Middle frontal gyrus (tissue), 1 donor: ENCODE measurements around the gene MSTO1.
"Not testable (repeated sequence)": the region's sequence is repeated elsewhere in the genome, so short reads cannot be mapped to it uniquely, and the experiment has no call there.

Experiments
- DNase-seq: peaks from one replicate; pipeline ENCODE4 v3.0.0-alpha.2; 2015; ENCODE audit warnings: low spot score; ENCODE audit errors: extremely low spot score

The MSTO1 gene

GRCh38 chr1:155613226-155613625, 3.2 kb downstream of the MSTO1 start:
- DNase-seq = not testable (repeated sequence)

DNA sequence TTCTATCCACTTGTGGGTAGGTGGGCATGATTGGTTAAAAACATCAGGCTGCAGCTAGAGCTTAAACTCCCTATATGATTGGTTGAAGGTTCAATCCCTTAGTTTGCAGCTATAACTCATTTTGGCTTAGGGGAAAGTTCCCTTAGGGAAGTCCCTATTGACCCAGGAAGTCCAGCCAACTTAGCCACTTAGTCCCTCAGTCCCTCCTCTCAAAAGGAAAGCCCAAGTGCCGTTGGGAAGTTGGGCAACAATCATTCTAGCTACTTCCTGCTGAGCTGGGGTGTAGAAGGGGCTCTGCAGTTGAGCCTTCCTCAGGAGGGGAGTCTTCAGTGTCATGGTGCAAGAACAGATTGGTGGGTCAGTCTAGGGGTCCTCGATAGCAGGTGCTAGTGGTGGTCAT, 12.2 kb downstream of the MSTO1 start:
- DNase-seq = no peak

DNA sequence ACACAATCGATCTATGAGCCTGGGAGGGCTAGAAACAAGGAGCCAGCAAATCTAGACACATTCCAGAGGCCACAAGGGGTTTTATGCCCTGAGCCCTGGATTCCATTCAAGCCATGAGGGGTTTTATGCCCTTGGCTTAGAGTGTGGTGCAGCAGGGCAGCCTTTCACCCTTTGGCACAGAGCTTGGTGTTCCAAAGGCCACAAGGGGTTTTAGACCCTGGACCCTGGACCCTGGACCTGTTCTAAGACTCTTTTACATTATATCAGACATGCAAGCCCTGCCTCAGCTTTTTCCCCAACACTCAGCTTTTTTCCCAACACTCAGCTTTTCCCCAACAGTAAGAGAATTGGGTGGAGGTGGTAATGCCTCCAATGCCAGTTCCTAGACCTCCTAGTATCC, 13.3 kb downstream of the MSTO1 start:
- no peak for DNase-seq

- DNase-seq = not testable (repeated sequence)
These were observed 16.4 kb downstream of the MSTO1 start for GRCh38 chr1:155626428-155626827.

DNA sequence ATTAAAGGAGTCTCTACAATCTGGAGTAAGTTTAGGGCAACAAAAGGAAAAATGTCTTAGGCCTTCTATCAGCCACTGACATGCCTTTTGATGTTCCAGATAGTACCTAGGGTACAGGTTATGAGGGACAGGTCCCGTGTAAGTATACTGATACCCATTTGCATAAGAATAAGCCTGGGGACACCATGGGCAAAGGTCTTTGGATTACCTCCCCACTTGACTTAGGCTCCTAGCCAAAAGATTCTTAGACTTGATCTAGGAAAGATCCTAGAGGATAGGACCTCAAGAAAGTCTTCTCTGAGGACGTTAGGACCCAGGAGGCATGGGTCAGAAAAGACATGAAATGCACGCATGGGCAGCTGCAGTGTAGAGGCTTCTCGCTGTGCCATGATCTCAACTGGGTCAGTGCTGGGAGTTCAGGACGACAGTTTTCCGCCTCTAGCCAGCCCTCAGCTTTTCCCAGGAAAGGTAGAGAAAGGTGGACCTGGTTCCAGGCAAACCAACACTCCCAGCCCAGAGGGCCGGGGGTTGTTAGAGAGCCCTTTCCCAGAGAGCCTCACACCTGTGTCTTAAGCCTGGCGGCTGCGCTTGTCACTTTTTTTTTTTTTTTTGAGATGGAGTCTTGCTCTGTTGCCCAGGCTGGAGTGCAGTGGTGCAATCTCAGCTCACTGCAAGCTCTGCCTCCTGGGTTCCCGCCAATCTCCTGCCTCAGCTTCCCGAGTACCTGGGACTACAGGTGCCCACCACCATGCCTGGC, 26.6 kb downstream of the MSTO1 start:
- DNase-seq = no peak

GRCh38 chr1:155640367-155640766, 30.3 kb downstream of the MSTO1 start:
- DNase-seq = no peak

- DNase-seq = not testable (repeated sequence)
These were observed 32.7 kb downstream of the MSTO1 start for GRCh38 chr1:155642559-155643180.

DNA sequence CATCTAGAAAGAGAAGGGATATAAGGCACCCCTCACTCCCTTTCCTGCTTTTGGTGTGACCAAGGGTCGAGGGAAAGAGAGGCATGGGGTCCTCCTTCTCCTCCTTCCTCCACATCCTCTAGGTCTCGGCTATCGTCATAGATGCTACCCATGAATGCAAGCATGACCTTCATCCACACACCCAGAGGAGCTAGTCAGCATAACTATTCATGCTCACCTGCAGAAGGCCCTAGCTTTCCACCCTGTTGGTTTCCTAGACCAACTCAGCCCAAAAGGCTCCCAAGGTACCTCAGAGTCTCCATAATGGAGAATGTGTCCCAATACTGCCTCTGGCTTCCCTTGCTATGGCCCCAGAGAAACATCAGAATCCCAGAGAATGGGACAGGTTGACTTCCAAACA, 33.2 kb downstream of the MSTO1 start:
- DNase-seq = no peak

- DNase-seq = no peak
These were observed 35.1 kb downstream of the MSTO1 start for GRCh38 chr1:155645034-155645598.

DNA sequence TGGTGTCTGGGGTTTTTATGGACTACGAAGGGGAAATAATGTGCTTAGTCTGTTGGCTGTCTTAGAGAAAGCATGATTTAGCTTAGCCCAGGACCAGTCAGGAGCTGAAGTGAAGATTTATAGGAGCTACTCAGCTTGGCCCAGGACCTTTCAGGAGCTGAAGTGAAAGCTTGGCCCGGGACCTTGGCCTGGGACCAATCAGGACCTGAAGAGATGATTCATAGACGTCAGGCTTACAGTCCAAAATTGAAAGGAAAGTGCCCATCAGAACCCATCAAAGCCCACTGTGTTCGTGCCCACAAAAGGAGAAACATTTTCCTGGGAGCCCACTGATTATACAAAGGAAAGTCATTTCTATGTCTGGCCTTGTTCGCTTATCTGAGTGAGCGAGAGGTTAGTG, 35.6 kb downstream of the MSTO1 start:
- no peak for DNase-seq

DNA sequence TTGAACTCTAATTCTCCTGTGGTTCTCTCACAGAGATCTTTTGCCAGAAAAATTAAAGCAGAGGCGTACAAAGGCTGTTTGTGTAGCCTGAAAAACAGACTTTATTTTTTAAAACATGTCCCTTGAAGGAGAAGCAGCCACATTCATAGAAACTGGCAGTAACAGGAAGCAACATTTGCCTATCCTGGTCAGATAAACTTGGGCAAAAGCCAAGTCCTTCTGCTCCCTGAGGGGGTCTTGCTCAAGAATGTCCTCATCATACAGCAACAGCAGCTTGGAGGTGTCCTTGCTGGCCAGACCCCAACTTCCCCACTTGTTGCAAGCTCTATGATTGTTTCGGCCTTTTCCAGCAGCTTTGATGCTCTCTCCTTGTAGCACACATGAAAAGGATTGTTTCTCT, 36.3 kb downstream of the MSTO1 start:
- DNase-seq = no peak

DNA sequence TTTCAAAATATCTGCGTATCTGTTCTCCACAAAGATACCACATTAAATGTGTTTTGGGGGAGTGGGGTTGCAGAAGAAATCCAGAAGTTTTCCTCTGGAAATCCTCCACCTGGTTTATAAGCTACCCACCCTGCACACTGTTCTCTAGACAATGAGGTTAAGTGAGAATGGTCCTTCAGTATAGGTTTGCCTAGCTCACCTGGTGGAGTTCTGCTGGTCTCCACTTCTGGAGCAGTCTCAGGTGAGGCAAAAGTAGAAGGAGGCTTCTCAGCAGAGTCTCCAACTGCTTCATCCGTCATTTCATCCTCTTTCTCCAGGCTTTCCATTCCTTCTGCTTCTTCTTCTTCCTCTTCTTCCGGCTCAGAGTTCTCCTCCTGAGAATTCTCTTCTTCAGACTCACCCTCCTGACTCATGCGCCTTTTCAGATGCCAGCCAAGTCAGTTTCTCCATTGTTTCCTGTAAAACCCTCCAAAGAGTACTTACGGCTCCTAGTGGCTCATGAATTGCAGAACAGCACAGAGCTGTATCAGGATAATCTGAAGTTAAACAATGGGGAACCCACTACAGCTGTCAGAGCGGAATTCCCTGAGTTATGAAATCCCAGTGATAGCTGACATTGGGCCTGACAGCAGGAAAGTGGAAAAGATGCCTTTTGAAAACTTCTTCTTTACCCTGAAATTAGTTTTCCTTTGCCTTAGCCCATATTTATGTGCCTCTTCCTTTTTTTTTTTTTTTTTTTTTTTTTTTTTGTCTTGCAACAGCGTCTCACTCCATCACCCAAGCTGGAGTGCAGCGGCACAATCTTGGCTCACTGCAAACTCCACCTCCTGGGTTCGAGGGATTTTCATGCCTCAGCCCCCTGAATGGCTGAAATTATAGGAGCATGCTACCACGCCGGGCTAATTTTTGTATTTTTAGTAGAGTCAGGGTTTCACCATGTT, 38.5 kb downstream of the MSTO1 start:
- peak; percentile 18 for DNase-seq

GRCh38 chr1:155649676-155650075, 39.7 kb downstream of the MSTO1 start:
- DNase-seq = no peak

- DNase-seq = no peak
These were observed 40.3 kb downstream of the MSTO1 start for GRCh38 chr1:155650231-155650757.

DNA sequence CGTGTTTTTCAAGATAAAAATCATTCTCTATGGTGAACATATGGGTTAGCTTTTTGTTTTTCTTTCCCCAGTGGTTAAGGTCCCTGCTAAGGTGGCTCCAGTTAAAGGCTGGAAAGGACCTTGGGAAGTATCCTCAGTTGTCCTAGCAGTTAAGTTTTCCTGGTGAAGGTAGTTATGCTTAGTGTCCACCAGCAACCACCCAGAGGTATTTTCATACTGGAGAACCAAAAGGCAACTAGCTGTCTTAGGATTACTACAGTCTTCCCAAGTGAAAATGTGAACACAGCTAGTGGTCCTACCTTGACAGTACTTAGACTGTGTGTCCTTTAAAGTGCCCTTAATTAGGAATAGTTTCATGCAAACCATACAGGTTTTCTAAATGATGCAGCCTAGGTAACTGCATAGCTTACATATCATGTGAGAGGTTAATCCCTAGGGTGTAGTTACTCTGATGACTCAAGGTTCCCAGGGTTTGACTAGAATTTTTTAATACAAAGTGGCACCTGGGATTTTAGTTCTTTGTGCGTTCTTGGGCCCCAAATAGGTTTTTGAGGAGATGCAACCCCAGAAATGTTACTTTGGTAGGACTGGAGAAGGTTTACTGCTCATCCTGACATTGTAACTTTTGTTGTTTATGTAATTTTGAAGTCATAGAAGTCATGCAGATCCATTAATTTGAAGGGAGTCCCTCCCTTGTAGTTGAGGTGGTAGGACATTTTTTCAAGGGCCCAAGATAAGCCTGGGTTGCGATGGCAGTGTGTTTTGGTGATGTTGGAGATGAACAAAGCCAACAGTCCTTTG, 42.0 kb downstream of the MSTO1 start:
- no peak for DNase-seq

- no peak for DNase-seq
These were observed 42.9 kb downstream of the MSTO1 start for GRCh38 chr1:155652951-155653350.

- DNase-seq = no peak
These were observed 47.4 kb downstream of the MSTO1 start for GRCh38 chr1:155657463-155657862.

DNA sequence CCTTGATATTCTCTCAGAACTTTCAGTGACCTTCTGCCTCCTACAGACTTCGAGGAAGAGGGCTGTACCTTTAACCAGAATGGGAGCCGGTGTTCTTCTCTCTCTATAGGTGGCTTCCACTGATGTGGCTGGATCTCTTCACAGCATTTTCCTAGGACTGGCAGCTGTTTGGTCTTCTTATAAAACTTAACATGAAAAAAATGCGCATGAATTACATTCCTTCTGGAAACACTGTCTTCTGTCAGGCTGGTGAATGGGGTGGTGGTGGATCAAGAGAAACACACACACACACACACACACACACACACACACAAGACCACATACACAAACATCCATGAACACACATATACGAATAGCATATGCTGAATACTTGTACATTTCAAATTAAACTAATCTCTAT, 51.2 kb downstream of the MSTO1 start:
- not testable (repeated sequence) for DNase-seq
